ENCODE measurements around the gene AGAP3. TPM values are rescaled to one million over a fixed set of nuclear protein-coding genes. Genes with fewer than 3 reads are reported as not detected.

AGAP3 gene
- total RNA-seq, 1 donor from 2014 or later = 156 TPM

- Histone ChIP-seq H3K9me3 (ENCODE audit: insufficient read depth, low read depth, low read length) (no peaks in the 10 kb centered on the region), H3K9ac (ENCODE audit: low read length) (peak overlapping the region; percentile 82), H3K4me2 (ENCODE audit: low read length) (peak overlapping the region; percentile 99), H3K36me3 (ENCODE audit: insufficient read depth, low read length) (no peaks in the 10 kb centered on the region), H3K79me2 (ENCODE audit: insufficient read depth, low read length) (peaks cover 61% of the 10 kb centered on the region), H3K4me1 (ENCODE audit: insufficient read depth, low read length) (peaks cover 42% of the 10 kb centered on the region), H3K27me3 (ENCODE audit: insufficient read depth, low read length) (no peaks in the 10 kb centered on the region), H4K20me1 (ENCODE audit: insufficient read depth, low read length) (peaks cover 47% of the 10 kb centered on the region), H3K4me3 (ENCODE audit: insufficient read depth, low read depth, low read length) (peak overlapping the region; percentile 83), H3K27ac (ENCODE audit: low read depth, low read length) (peak overlapping the region; percentile 59), H2AFZ (ENCODE audit: low read depth, low read length) (peak overlapping the region; percentile 63)
- no peak for FAIRE-seq
- peak overlapping the region; percentile 92 for H3K4me3 Mint-ChIP-seq (ENCODE audit: unreplicated experiment)
- TF ChIP-seq EZH2 (IDR thresholded peaks at IDR 0.05; ENCODE audit: insufficient read depth, low read length) (no peak), CTCF (IDR thresholded peaks at IDR 0.05; ENCODE audit: insufficient read depth, low read depth, low read length) (no peak)
- no peak for DNase-seq (ENCODE audit: low read depth)
- H3K27ac Mint-ChIP-seq (ENCODE audit: unreplicated experiment) = peak overlapping the region; percentile 53
- no peaks in the 10 kb centered on the region for H3K27me3 Mint-ChIP-seq (ENCODE audit: low read depth, unreplicated experiment)
- H3K9me3 Mint-ChIP-seq (ENCODE audit: unreplicated experiment) = no peaks in the 10 kb centered on the region
- H3K4me1 Mint-ChIP-seq (ENCODE audit: low read depth, unreplicated experiment) = peaks cover 37% of the 10 kb centered on the region
- peaks cover 3% of the 10 kb centered on the region for H3K36me3 Mint-ChIP-seq (ENCODE audit: low read depth, unreplicated experiment)
Measured at GRCh38 chr7:151086802-151087244, 548 bp downstream of the AGAP3 start.

- Histone ChIP-seq H3K9me3 (ENCODE audit: insufficient read depth, low read depth, low read length) (no peaks in the 10 kb centered on the region), H3K4me3 (ENCODE audit: insufficient read depth, low read depth, low read length) (peak overlapping the region; percentile 83), H3K27ac (ENCODE audit: low read depth, low read length) (peak overlapping the region; percentile 59), H3K36me3 (ENCODE audit: insufficient read depth, low read length) (no peaks in the 10 kb centered on the region), H3K27me3 (ENCODE audit: insufficient read depth, low read length) (no peaks in the 10 kb centered on the region), H2AFZ (ENCODE audit: low read depth, low read length) (peak overlapping the region; percentile 63), H3K9ac (ENCODE audit: low read length) (peak overlapping the region; percentile 82), H4K20me1 (ENCODE audit: insufficient read depth, low read length) (peaks cover 53% of the 10 kb centered on the region), H3K4me2 (ENCODE audit: low read length) (peak overlapping the region; percentile 99), H3K4me1 (ENCODE audit: insufficient read depth, low read length) (peaks cover 36% of the 10 kb centered on the region), H3K79me2 (ENCODE audit: insufficient read depth, low read length) (peaks cover 61% of the 10 kb centered on the region)
- peak overlapping the region; percentile 83 for H3K27ac Mint-ChIP-seq (ENCODE audit: unreplicated experiment)
- H3K9me3 Mint-ChIP-seq (ENCODE audit: unreplicated experiment) = no peaks in the 10 kb centered on the region
- TF ChIP-seq CTCF (IDR thresholded peaks at IDR 0.05; ENCODE audit: insufficient read depth, low read depth, low read length) (no peak), EZH2 (IDR thresholded peaks at IDR 0.05; ENCODE audit: insufficient read depth, low read length) (no peak)
- peak overlapping the region; percentile 92 for H3K4me3 Mint-ChIP-seq (ENCODE audit: unreplicated experiment)
- H3K27me3 Mint-ChIP-seq (ENCODE audit: low read depth, unreplicated experiment) = no peaks in the 10 kb centered on the region
- H3K36me3 Mint-ChIP-seq (ENCODE audit: low read depth, unreplicated experiment) = peaks cover 4% of the 10 kb centered on the region
- peak; percentile 34 for DNase-seq (ENCODE audit: low read depth)
- peaks cover 35% of the 10 kb centered on the region for H3K4me1 Mint-ChIP-seq (ENCODE audit: low read depth, unreplicated experiment)
- FAIRE-seq = no peak
Measured at GRCh38 chr7:151087245-151088018, 1.2 kb downstream of the AGAP3 start.

Measured in astrocyte (in vitro differentiated cells and primary cell).